Fibroblast of skin of back (primary cell): ENCODE measurements around the gene CNBP.
"Not testable (repeated sequence)": the region's sequence is repeated elsewhere in the genome, so short reads cannot be mapped to it uniquely, and the experiment has no call there.

ENCODE experiments used
- DNase-seq: peaks from one replicate; pipeline ENCODE4 v3.0.0-alpha.2; 2013

CNBP gene

DNA sequence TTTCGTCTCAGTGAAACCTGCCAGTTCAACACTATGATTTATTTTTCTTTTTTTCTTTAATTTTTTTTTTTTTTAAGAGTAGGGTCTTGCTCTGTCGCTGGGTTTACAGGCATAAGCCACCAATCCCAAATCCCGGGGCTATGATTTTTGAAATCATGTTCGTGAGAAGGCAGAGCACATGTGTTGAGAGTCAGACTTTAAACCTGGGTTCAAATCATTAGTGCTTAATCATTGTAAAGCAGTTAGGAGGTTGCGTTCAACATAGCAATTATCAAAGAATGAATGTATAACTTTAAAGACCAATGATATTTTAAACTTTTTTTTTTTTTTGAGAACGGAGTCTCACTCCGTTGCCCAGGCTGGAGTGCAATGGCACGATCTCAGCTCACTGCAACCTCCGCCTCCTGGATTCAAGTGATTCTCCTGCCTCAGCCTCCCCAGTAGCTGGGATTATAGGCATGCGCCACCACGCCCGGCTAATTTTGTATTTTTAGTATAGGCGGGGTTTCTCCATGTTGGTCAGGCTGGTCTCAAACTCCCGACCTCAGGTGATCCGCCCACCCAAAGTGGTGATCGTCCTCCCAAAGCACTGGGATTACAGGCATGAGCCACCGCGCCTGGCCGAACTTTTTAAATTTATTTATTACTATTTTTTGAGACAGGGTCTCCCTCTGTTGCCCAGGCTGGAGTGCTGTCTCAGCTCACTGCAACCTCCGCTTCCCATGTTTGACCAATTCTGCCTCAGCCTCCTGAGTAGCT, 1.3 kb upstream of the CNBP start:
- DNase-seq, result not testable (repeated sequence)

DNA sequence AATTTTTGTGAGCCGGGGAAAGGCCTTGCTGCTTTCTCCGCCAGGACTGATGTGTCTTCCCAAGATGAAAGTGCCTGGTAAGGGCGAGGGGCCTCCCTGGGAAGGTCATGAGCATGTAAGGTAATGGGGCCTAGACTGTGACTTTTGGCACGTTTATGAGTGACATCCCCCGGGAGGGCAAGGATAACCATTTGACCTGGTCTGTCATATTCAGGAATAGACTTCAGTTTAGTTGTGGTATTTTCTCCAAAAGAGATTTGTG, 631 bp upstream of the CNBP start:
- peak; percentile 39 for DNase-seq

- peak; percentile 33 for DNase-seq
These were observed 1.1 kb downstream of the CNBP start for GRCh38 chr3:129182390-129183185.

DNA sequence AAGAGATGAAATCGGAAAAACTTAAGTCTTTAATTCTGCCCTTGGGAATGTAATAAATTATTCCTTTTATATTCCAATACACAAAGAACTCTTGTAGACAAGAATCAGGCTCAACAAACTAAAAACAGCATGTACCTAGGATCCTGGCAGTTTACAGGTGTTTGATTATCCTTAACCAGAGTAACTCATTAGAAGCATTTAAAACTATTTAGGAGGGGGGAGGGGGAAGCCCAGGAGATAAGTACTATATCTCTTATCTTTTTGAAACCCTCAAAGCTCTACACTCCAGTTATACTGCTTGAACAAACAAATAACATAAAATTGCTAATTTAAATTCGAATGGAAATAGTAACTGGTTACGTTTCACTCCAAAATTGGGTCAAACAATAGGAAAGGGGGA, 1.9 kb downstream of the CNBP start:
- no peak for DNase-seq

GRCh38 chr3:129180461-129180860, 3.2 kb downstream of the CNBP start:
- no peak for DNase-seq

GRCh38 chr3:129176051-129176450, 7.6 kb downstream of the CNBP start:
- no peak for DNase-seq

GRCh38 chr3:129173725-129174124, 10.0 kb downstream of the CNBP start:
- no peak for DNase-seq

GRCh38 chr3:129173206-129173605, 10.5 kb downstream of the CNBP start:
- no peak for DNase-seq

- no peak for DNase-seq
These were observed 16.9 kb downstream of the CNBP start for GRCh38 chr3:129166579-129167332.

DNA sequence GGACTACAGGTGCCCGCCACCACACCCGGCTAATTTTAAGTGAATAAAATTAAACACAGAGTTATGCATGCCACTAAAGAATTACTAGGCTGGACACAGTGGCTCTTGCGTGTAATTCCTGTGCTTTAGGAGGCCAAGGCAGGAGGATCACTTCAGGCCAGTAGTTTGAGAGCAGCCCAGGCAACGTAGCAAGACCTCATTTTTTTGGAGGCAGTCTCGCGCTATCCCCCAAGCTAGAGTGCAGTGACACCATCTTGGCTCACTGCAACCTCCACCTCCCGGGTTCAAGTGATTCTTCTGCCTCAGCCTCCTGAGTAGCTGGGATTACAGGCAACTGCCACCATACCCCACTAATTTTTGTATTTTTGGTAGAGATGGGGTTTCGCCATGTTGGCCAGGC, 18.1 kb downstream of the CNBP start:
- not testable (repeated sequence) for DNase-seq

GRCh38 chr3:129164500-129164899, 19.2 kb downstream of the CNBP start:
- no peak for DNase-seq

DNA sequence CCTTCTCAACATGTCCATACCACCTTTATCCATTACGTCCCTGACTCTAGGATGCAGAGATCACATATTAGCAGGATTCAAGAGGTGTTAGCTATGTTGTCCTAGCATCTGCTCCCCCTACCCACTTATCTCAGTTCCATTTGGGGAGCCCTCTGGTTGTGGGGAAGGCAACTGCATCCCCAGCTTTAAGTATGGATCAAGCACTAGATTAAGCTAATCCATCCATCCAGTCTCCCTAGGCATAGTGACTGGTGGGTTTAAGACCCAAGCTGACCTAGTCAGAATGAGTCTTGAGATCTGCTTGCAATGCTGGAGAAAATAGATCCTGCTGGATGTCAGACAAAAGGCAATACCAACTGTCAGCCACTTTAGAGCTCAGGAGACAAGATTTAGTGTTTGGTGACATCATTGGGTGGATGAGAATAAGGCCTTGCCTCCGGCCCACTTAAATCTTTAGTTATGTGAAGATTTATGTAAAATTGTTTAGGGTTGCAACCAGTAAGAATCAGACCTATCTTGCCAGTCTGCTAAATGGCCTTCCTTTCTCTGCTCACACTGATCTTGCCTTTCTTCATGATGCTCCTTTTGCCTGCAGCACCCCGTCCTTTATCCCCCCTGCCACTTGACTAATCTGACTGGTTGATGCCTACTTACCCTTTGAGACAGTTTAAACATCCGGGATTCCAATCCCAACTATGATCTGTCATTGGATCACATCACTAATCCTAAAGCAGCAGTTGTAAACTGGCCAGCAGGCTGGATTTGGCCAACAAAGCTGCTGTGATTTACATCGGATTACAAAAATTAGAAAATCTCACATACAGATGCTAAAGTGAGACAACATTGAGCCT, 20.7 kb downstream of the CNBP start:
- no peak for DNase-seq

DNA sequence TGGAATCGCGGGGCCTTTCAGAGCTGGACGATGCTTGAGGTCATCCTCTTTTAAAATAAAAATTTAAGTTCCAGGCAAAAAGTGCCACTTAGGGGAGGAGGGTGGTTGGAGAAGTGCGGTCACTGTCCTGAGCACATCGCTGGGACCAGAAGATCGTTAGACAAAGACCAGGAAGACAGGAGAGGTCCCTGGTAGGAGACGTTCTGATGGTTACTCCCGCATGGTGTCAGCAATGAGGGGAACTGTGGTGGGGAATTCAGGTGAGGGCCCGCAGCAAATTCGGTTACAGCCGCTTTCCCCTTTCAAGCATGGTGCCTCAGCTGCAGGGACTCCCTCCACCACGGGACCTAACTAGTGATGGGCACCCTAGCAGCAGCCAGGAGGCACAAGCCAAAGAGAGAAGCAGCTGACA, 21.8 kb downstream of the CNBP start:
- no peak for DNase-seq

DNA sequence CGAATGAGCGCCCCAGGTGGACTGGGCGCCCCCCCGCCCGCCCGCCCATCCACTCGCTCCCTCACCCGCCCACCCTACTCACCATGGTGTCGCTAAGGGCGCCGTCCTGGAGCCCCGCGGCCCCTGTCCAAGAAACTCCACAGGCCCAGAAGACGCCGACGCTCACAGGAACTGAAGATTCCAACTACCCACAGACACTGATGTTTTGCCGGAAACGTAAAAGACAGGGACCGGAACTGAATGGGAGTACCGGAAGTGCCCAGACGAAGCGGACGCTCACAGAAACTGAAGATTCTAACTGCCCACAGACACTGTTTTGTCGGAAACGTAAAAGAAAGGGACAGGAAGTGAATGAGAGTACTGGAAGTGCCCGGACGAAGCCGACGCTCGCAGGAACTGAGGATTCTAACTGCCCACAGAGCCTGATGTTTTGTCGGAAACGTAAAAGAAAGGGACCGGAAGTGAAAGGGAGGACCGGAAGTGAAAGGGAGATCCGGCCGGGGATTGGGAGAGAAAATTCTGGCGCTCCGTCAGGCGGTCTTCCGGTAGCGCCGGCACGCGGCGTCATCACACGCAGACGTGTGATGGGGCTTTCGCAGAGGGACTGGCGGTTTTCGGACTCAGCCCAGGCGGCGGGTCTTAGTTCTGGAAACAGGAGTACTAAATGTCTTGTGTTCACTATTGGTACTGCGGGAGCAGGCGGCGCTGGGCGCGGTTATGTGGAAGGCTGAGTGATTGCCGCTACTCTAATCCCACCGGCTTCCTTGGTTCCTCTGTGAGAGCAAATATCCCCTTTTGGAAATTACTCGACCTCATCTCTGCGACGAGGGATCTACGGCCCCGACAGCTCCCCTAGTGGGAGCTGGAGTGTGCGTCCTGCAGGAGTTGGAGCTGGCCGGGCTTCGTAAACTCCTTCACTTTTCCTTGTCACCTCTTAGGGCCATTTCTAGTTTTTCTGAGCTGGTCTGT, 22.5 kb downstream of the CNBP start, which contains the start of gene ISY1:
Gene ISY1, minus strand, starts transcription at position 173 of the 969 bp plus-strand sequence. Its CDS starts 88 bp downstream, at position 85.
- peak; percentile 97 for DNase-seq

- DNase-seq, result no peak
These were observed 38.9 kb downstream of the CNBP start for GRCh38 chr3:129144786-129145185.

DNA sequence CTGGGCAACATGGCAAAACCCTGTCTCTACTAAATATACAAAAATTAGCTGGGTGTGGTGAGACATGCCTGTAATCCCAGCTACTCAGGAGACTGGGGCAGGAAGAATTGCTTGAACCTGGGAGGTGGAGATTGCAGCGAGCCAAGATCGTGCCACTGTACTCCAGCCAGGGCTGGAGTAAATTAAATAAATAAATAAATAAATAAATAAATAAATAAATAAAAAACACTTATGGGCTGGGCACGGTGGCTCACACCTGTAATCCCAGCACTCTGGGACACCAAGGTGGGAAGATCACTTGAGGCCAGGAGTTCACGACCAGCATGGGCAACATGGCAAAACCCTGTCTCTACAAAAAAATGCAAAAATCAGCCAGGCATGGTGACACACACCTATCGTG, 42.7 kb downstream of the CNBP start:
- not testable (repeated sequence) for DNase-seq

- DNase-seq, result no peak
These were observed 43.8 kb downstream of the CNBP start for GRCh38 chr3:129139911-129140310.

GRCh38 chr3:129136275-129136674, 47.4 kb downstream of the CNBP start:
- DNase-seq, result not testable (repeated sequence)

GRCh38 chr3:129132097-129132866, 51.4 kb downstream of the CNBP start:
- DNase-seq, result no peak

DNA sequence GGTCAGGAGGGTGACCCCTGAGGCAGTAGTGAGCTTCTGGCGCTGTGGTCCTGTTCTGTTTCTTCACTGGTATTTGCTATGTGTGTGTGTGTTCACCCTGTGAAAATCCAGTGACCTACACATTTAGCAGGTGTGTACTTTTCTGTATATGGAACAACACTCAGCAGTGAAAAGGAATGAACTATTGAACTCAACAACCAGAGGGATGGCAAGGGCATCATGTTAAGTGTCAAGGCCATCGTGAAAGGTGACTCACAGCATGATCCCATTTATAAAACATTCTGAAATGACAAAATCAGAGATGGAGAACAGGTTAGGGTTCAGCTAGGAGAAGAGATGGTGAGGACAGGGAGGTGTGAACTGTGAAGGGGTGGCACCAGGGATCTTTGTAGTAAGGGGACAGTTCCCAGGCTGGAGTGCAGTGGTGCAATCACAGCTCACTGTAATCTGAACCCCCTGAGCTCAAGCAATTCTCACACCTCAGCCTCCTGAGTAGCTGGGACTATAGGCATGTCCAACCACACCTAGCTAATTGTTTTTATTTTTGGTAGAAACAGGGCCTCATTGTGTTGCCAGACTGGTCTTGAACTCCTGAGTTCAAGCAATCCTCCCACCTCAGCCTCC, 52.1 kb downstream of the CNBP start:
- no peak for DNase-seq
